OCI-LY7 (cell line): ENCODE measurements around the gene ERCC4. TPM values are rescaled to one million over a fixed set of nuclear protein-coding genes. Genes with fewer than 3 reads are reported as not detected.

Source experiments
- BruUV-seq: library from RNA; stranded (reverse); fragments of 400-500 nt; replicated peaks from 2 replicates; lab custom pipeline; 2021; lab: Mats Ljungman, UMichigan
- CTCF ChIA-PET: fragments of 300-600 bp; sonication (Branson Sonifier 250); formaldehyde crosslinking; loops from one replicate; lab custom pipeline; 2022; ENCODE audit warnings: antibody characterized with exemption; ENCODE audit not compliant: unreplicated experiment; lab: Charles Lee
- POLR2A ChIA-PET: fragments of 300-600 bp; sonication (Branson Sonifier 250); formaldehyde crosslinking; loops from one replicate; lab custom pipeline; 2022; ENCODE audit warnings: antibody characterized with exemption; lab: Charles Lee
- DNase-seq: peaks from one replicate; pipeline ENCODE4 v3.0.0-alpha.2; 2015; ENCODE audit warnings: low spot score
- H2AFZ ChIP-seq: fragments of 200-600 bp; sonication (generic), shearing (Covaris generic); 2 replicates; pipeline ENCODE4 v1.6.1; 2014; ENCODE audit warnings: mild to moderate bottlenecking, antibody characterized with exemption, low read length, moderate library complexity
- H3K27ac ChIP-seq: fragments of 200-600 bp; sonication (generic); 2 replicates; pipeline ENCODE4 v1.5.1; 2014; ENCODE audit warnings: mixed run types, low read depth, mild to moderate bottlenecking, moderate library complexity, low read length, inconsistent platforms; ENCODE audit not compliant: poor library complexity, severe bottlenecking
- H3K36me3 ChIP-seq: fragments of 200-600 bp; sonication (generic); 2 replicates; pipeline ENCODE4 v1.6.1; 2014; ENCODE audit warnings: mild to moderate bottlenecking, antibody characterized with exemption, low read length, moderate library complexity, mixed read lengths; ENCODE audit not compliant: insufficient read depth
- H3K4me1 ChIP-seq: fragments of 200-600 bp; sonication (generic); 2 replicates; pipeline ENCODE4 v1.5.1; 2014; ENCODE audit warnings: mild to moderate bottlenecking, low read length; ENCODE audit not compliant: insufficient read depth, poor library complexity, severe bottlenecking
- H3K4me2 ChIP-seq: fragments of 200-600 bp; sonication (generic); 2 replicates; pipeline ENCODE4 v1.6.1; 2014; ENCODE audit warnings: mild to moderate bottlenecking, low read length
- H3K4me3 ChIP-seq: fragments of 200-600 bp; sonication (generic); 2 replicates; pipeline ENCODE4 v1.5.1; 2014; ENCODE audit warnings: mild to moderate bottlenecking, low read depth, low read length; ENCODE audit not compliant: poor library complexity, severe bottlenecking
- H3K79me2 ChIP-seq: fragments of 200-600 bp; sonication (generic); 2 replicates; pipeline ENCODE4 v1.6.1; 2016; ENCODE audit warnings: low read depth, mild to moderate bottlenecking, low read length, moderate library complexity, mixed read lengths; ENCODE audit not compliant: insufficient read depth
- H3K9me2 ChIP-seq: fragments of 200-600 bp; sonication (generic); 2 replicates; pipeline ENCODE4 v1.6.1; 2016; ENCODE audit warnings: mild to moderate bottlenecking, low read length, mixed read lengths; ENCODE audit not compliant: insufficient read depth
- H3K9me3 ChIP-seq: fragments of 200-600 bp; sonication (generic); 2 replicates; pipeline ENCODE4 v1.6.1; 2014; ENCODE audit warnings: mild to moderate bottlenecking, mixed run types, low read length, mixed read lengths
- H4K20me1 ChIP-seq: fragments of 200-600 bp; sonication (generic); 2 replicates; pipeline ENCODE4 v1.6.1; 2014; ENCODE audit warnings: mild to moderate bottlenecking, antibody characterized with exemption, low read length, moderate library complexity, mixed read lengths; ENCODE audit not compliant: insufficient read depth
- CTCF ChIP-seq: fragments of 200-600 bp; sonication (generic); conservative IDR thresholded peaks from 2 replicates; pipeline ENCODE4 v1.5.1; 2014; ENCODE audit warnings: mild to moderate bottlenecking, antibody characterized with exemption, low read length, moderate library complexity, mixed read lengths
- EZH2phosphoT487 ChIP-seq: fragments of 200-600 bp; sonication (generic); IDR thresholded peaks from 2 replicates; pipeline ENCODE4 v1.6.1; 2018; ENCODE audit warnings: low read depth, borderline replicate concordance, mild to moderate bottlenecking, mixed run types, antibody characterized with exemption, low read length, moderate library complexity, mixed read lengths
- intact Hi-C: fragments of 100-400 bp; cut with micrococcal nuclease; formaldehyde crosslinking; loops from one replicate; pipeline ENCODE4 v1.10.0; 2022; ENCODE audit not compliant: unreplicated experiment
- total RNA-seq, 2 experiments: library from RNA; depleted of rRNA in 1 of 2; stranded (reverse); fragments of >200 nt in 1 of 2; shearing (Covaris generic) in 1 of 2; gene quantifications; 2 replicates each; pipeline ENCODE4 v1.2.3, GENCODE V29; 2014 to 2022

Gene ERCC4
- total RNA-seq, 2 experiments from 2014 or later: 7.3 to 21.6 TPM

- POLR2A ChIA-PET: interaction anchor here (0.7 to 1.0 kb wide), 2 partner anchors 50 to 306 kb away, joined by 3 read pairs; no protein-coding TSS in a partner anchor
- peak overlapping the region; percentile 8 for H3K4me2 ChIP-seq
- peak; percentile 44 for DNase-seq
- H3K27ac ChIP-seq: no peak overlapping the region
- no peaks in the 10 kb centered on the region for H3K36me3 ChIP-seq
- H3K4me3 ChIP-seq: no peak overlapping the region
- intact Hi-C loops: loop anchor here (5.0 kb wide), 1 partner anchor 77 kb away; the partner anchor contains the start of gene ERCC4
- peak overlapping the region; percentile 64 for H2AFZ ChIP-seq
- BruUV-seq: no TSS peak
- no peaks in the 10 kb centered on the region for H4K20me1 ChIP-seq
- H3K4me1 ChIP-seq: peaks cover 40% of the 10 kb centered on the region
- no peaks in the 10 kb centered on the region for H3K9me2 ChIP-seq
- CTCF ChIA-PET: no interaction called here
- TF ChIP-seq EZH2phosphoT487 (no peak), CTCF (no peak)
- no peaks in the 10 kb centered on the region for H3K9me3 ChIP-seq
- H3K79me2 ChIP-seq: no peaks in the 10 kb centered on the region
These were observed 79.3 kb downstream of the ERCC4 start for GRCh38 chr16:13999071-13999894.

- no peaks in the 10 kb centered on the region for H3K79me2 ChIP-seq
These were observed 80.0 kb downstream of the ERCC4 start for GRCh38 chr16:13999895-14000425.

More at GRCh38 chr16:13999895-14000425, 80.0 kb downstream of the ERCC4 start:
- H3K36me3 ChIP-seq: no peaks in the 10 kb centered on the region
- ChIA-PET POLR2A (no interaction called here), CTCF (no interaction called here)
- BruUV-seq: no TSS peak
- H2AFZ ChIP-seq: peak overlapping the region; percentile 64
- H3K4me1 ChIP-seq: peaks cover 40% of the 10 kb centered on the region
- H3K4me3 ChIP-seq: no peak overlapping the region
- H3K9me3 ChIP-seq: no peaks in the 10 kb centered on the region
- H3K27ac ChIP-seq: no peak overlapping the region
- TF ChIP-seq EZH2phosphoT487 (no peak), CTCF (no peak)
- peak overlapping the region; percentile 8; the same call in 1 of the 2 replicates for H3K4me2 ChIP-seq
- no peaks in the 10 kb centered on the region for H4K20me1 ChIP-seq
- DNase-seq: no peak
- intact Hi-C loops: loop anchor here (5.0 kb wide), 1 partner anchor 78 kb away; the partner anchor contains the start of gene ERCC4
- no peaks in the 10 kb centered on the region for H3K9me2 ChIP-seq
